GM13977 (cell line): ENCODE results near the gene TNFRSF4.

ENCODE experiments used
- DNase-seq: peaks from one replicate; pipeline ENCODE4 v3.0.0; 2012; ENCODE audit warnings: low spot score
- in situ Hi-C: fragments of 300-500 bp; cut with MboI; formaldehyde crosslinking; loops from one replicate; pipeline ENCODE4 v1.12.0; 2022; ENCODE audit warnings: low sequenced_read_pairs, low pct_unique_long_range_greater_than_20kb, mixed read lengths, inconsistent platforms; ENCODE audit not compliant: unreplicated experiment
- TF ChIP-seq, protein P1 (sequence below): IDR thresholded peaks from 2 replicates; pipeline ENCODE4 v1.5.1; 2012; ENCODE audit warnings: mild to moderate bottlenecking, control low read depth; ENCODE audit not compliant: insufficient read depth; ENCODE audit errors: extremely low read depth, missing control alignments

The TNFRSF4 gene

DNA sequence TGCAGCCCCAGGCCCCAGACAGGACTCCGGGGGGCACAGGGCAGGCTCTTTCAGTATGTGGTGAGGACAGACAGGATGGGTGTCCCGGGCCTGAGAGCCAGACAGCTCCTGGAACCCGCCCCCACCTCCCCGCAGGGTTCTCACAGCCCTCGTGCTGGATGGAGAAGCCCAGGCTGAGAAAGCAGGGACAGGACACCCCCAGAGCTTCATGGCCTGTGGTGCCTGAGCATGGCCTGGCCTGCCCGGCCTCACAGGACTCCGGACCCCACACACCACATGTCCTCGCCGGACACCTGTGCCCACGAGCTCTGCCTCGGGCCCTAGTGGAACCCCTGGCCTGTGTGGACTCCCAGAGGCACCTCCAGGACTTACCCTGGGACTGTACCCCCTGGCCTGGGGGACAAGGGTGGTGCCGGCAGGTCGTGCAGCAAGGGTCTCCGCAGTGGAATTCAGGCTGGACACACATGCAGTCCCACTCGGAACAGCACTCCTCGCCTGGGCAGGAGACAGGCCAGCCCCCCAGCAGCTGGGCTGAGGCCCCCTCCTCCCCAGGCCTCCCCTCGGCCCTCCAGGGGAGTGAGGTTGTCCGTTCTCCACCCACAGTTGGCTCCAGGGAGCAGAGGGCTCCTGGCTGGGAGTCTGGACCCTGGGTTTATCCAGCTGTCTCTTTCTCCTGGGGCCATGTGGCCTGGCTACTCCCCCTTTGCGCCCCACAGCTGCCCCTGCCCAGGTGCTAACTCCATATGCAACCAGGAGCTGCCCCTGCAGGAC, 8.8 kb downstream of the TNFRSF4 start:
- no peak for DNase-seq
- in situ Hi-C loops, result no loop called here
- TF ChIP-seq, protein P1, sequence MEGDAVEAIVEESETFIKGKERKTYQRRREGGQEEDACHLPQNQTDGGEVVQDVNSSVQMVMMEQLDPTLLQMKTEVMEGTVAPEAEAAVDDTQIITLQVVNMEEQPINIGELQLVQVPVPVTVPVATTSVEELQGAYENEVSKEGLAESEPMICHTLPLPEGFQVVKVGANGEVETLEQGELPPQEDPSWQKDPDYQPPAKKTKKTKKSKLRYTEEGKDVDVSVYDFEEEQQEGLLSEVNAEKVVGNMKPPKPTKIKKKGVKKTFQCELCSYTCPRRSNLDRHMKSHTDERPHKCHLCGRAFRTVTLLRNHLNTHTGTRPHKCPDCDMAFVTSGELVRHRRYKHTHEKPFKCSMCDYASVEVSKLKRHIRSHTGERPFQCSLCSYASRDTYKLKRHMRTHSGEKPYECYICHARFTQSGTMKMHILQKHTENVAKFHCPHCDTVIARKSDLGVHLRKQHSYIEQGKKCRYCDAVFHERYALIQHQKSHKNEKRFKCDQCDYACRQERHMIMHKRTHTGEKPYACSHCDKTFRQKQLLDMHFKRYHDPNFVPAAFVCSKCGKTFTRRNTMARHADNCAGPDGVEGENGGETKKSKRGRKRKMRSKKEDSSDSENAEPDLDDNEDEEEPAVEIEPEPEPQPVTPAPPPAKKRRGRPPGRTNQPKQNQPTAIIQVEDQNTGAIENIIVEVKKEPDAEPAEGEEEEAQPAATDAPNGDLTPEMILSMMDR, result no peak

DNA sequence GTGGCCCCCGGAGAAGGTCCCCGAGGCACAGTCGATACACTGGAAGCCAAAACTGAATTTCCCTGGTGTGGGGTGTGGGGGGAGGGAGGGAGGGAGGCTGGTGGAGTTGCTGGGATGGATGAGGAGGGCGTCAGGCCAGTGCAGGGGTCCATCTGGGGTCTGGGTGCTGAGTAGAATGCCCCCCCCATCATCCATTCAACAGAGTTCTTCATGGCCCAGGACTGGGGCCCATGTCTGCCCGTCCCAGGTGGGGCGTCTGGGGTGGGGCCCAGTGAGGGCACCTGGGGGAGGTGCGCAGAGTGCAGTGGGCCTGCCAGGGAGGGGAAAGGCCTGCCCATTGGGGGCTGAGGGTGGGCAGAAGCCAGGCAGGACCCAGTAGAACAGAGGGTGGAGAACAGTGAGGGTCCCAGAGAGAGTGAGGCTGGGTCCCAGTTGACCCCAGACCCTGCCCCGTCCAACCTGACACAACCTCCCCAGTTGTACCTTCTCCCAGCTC, 9.5 kb downstream of the TNFRSF4 start:
- in situ Hi-C loops, result no loop called here
- DNase-seq, result no peak
- TF ChIP-seq, protein P1, result no peak

DNA sequence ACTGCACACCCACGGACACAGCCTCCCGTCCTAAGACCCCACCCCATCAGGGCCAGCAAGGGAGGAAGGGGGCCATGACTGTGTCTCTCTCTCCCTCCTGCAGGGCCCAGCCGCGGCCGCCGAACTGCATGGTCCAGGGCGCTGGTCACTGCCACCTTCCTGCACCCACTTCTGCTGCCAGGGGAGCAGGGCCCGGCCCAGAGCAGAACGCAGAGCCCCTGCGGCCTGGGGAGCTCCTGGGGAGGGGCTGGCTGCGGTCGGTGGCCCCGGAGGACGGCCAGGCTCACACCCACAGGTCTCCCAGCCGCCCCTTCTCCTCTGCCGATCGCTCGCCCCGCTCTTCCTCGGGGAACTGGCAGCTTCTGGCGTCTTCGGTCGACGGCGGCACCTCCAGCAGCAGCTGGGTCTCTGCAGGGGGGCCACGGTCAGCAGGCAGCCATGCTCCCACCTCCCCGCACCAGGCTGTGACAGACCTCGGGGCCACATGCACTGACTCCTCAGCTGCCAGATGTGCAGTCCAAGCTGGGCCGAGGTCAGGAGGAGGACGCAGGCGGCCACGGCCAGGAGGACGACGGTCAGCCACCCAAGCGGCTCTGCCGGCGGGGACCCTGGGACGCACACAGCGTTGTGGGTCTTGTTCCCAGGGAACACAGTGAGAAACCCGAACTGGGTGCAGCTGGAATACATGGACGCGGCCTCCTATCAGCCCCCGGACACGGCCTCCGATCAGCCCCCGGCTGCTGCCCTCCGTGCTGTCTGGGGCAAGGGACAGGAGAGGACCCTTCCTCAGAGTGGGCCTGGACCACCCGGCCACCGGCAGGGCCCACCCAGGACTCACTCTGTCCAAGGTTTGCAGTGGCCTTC, 10.2 kb downstream of the TNFRSF4 start:
- TF ChIP-seq, protein P1, result no peak
- in situ Hi-C loops, result no loop called here
- DNase-seq, result no peak

DNA sequence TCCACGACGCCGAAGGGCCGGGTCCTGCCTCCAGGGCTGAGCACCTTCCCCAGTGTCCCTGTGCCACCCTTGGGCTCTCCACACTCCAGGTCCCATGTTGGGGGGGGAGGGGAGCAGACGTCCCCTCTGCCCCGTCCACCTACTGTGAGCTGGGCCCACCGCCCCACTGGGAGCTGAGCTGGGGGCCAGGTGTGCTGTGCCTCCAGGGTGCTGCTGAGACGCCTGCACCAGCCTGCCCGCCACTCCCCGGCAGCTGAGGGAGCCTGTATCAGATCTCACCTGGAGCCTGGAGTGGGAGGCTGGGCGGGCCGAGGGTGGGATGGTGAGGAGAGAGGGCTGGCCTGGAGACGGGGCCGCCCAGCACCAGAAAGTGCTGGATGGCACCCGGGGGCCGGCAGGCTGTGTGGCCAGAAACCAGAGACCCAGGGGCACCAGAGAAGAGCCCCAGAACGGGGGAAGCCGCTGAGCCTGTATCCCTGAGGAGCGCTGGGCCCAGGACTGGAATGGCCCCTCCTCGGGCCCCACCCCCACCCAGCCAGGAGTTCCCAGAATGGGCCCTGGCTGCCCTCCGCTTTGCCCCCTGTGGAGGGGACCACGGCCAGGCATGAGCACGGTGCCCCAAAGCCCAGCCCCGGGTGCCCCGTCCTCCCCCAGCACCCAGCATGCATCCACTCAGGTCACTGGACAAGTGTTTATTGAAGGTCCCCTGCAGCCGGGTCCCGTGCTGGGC, 11.0 kb downstream of the TNFRSF4 start:
- TF ChIP-seq, protein P1, result no peak
- no peak for DNase-seq
- in situ Hi-C loops, result no loop called here

- TF ChIP-seq, protein P1, result no peak
- in situ Hi-C loops, result no loop called here
- DNase-seq, result peak; percentile 93
Observed at GRCh38 chr1:1200876-1201810, 12.8 kb downstream of the TNFRSF4 start.
